Stimulated activated CD4-positive, alpha-beta T cell treated with anti-CD3 and anti-CD28 coated beads, TNF-alpha, amount 100 ng/mL, for 24 hours (primary cell): ENCODE measurements around the gene ALK.

Experiments used
- DNase-seq, 3 experiments: peaks; one replicate each; pipeline ENCODE4 v3.0.0-alpha.2; 2020; ENCODE audit warnings: low read depth in 3 of 3

The ALK gene

GRCh38 chr2:29325544-29325943, 595.8 kb downstream of the ALK start:
- DNase-seq = no peak

GRCh38 chr2:29323961-29324360, 597.4 kb downstream of the ALK start:
- DNase-seq = no peak

- no peak for DNase-seq
These were observed 598.1 kb downstream of the ALK start for GRCh38 chr2:29323301-29323700.

GRCh38 chr2:29322011-29322410, 599.4 kb downstream of the ALK start:
- peak in 1 of 3 experiments; percentile 20 for DNase-seq

GRCh38 chr2:29317801-29318485, 603.4 kb downstream of the ALK start:
- DNase-seq = no peak

- DNase-seq = no peak
These were observed 604.3 kb downstream of the ALK start for GRCh38 chr2:29317077-29317517.

- DNase-seq = peak; percentile 18 to 46 (median 20)
These were observed 606.4 kb downstream of the ALK start for GRCh38 chr2:29314816-29315571.

GRCh38 chr2:29311458-29311857, 609.9 kb downstream of the ALK start:
- DNase-seq = no peak

GRCh38 chr2:29310650-29311348, 610.6 kb downstream of the ALK start:
- DNase-seq = no peak

- DNase-seq = peak in 2 of 3 experiments; percentile 8 to 42
These were observed 612.0 kb downstream of the ALK start for GRCh38 chr2:29309090-29310029.

GRCh38 chr2:29308366-29308765, 613.0 kb downstream of the ALK start:
- DNase-seq = no peak

GRCh38 chr2:29307519-29307918, 613.9 kb downstream of the ALK start:
- no peak for DNase-seq

- no peak for DNase-seq
These were observed 615.6 kb downstream of the ALK start for GRCh38 chr2:29305762-29306161.

GRCh38 chr2:29304399-29305060, 616.9 kb downstream of the ALK start:
- no peak for DNase-seq

GRCh38 chr2:29296585-29296984, 624.8 kb downstream of the ALK start:
- DNase-seq = no peak

- DNase-seq = no peak
These were observed 625.5 kb downstream of the ALK start for GRCh38 chr2:29295845-29296244.

GRCh38 chr2:29293830-29294438, 627.5 kb downstream of the ALK start:
- DNase-seq = no peak

GRCh38 chr2:29290293-29291047, 630.9 kb downstream of the ALK start:
- no peak for DNase-seq

- DNase-seq = no peak
These were observed 636.7 kb downstream of the ALK start for GRCh38 chr2:29284671-29285070.

GRCh38 chr2:29281916-29282247, 639.5 kb downstream of the ALK start:
- DNase-seq = no peak
